Erythroblast (primary cell): Measurements from ENCODE around the gene TSSK2.

Source experiments
- GATA1 ChIP-seq: IDR thresholded peaks from 2 replicates; pipeline ENCODE4 v1.6.1; 2011; ENCODE audit warnings: low read depth, mild to moderate bottlenecking, control low read depth, low read length, moderate library complexity
- POLR2A ChIP-seq: IDR thresholded peaks from 2 replicates; pipeline ENCODE4 v1.6.1; 2011; ENCODE audit warnings: mild to moderate bottlenecking, low read length

DNA sequence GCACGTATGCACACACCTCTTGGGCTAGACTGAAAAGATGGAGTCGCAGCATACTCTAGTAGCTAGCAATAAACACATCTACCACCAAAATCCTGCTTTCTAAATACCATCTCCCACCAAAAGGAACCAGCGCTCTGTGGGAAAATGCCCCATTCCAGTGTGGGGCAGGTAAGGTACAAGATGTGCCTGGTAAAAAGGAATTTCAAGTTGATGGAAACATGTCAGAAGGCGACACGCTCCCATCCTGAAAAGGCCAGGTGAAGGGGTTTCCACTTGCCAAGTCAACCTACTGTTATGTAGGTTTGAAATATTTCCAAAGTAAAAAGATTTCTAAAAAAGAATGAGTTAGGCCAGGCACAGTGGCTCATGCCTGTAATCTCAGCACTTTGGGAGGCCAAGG lies 17.7 kb upstream of the TSSK2 start:
- TF ChIP-seq POLR2A: no peak
- TF ChIP-seq GATA1: no peak
